Right lobe of liver (tissue), 4 donors: ENCODE data around the gene LHFPL6.

ENCODE experiments used
- POLR2A ChIP-seq: fragments of 450-650 bp; IDR thresholded peaks from one replicate; pipeline ENCODE4 v1.6.1; 2017; ENCODE audit warnings: antibody characterized with exemption, mild to moderate bottlenecking
- TF ChIP-seq, protein P1 (sequence below), 4 donors: fragments of 200-600 bp in 3 of 4; fragments of 450-650 bp in 1 of 4; IDR thresholded peaks; one replicate each; pipeline versions ENCODE4 v1.5.1 to v1.8.0; 2016 to 2022; ENCODE audit warnings: antibody characterized with exemption in 4 of 4, mild to moderate bottlenecking in 2 of 4
- donor health status: DM: no; HTN: no; CAD: no.
- donor health status: DM: no; HTN: no; CAD: no.
- donor health status: DM: no; HTN: yes; CAD: no.

- TF ChIP-seq, protein P1, sequence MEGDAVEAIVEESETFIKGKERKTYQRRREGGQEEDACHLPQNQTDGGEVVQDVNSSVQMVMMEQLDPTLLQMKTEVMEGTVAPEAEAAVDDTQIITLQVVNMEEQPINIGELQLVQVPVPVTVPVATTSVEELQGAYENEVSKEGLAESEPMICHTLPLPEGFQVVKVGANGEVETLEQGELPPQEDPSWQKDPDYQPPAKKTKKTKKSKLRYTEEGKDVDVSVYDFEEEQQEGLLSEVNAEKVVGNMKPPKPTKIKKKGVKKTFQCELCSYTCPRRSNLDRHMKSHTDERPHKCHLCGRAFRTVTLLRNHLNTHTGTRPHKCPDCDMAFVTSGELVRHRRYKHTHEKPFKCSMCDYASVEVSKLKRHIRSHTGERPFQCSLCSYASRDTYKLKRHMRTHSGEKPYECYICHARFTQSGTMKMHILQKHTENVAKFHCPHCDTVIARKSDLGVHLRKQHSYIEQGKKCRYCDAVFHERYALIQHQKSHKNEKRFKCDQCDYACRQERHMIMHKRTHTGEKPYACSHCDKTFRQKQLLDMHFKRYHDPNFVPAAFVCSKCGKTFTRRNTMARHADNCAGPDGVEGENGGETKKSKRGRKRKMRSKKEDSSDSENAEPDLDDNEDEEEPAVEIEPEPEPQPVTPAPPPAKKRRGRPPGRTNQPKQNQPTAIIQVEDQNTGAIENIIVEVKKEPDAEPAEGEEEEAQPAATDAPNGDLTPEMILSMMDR (IDR thresholded peaks at IDR 0.05) = no peak
- TF ChIP-seq POLR2A = no peak
Observed at GRCh38 chr13:39365879-39366278, 237.1 kb downstream of the LHFPL6 start.
